Ishikawa (cell line): ENCODE measurements around the gene TPM1.

ENCODE experiments used
- CEBPB ChIP-seq: IDR thresholded peaks from 2 replicates; pipeline ENCODE4 v1.6.1; 2012
- EP300 ChIP-seq: IDR thresholded peaks from 2 replicates; pipeline ENCODE4 v1.6.1; 2012; ENCODE audit warnings: borderline replicate concordance
- FOXM1 ChIP-seq: IDR thresholded peaks from 2 replicates; pipeline ENCODE4 v1.6.1; 2012; ENCODE audit warnings: low read depth, borderline replicate concordance
- RAD21 ChIP-seq: IDR thresholded peaks from 2 replicates; pipeline ENCODE4 v1.6.1; 2012; ENCODE audit warnings: low read depth
- TAF1 ChIP-seq: IDR thresholded peaks from 2 replicates; pipeline ENCODE4 v1.6.1; 2012; ENCODE audit warnings: low read depth, mild to moderate bottlenecking
- TCF12 ChIP-seq: IDR thresholded peaks from 2 replicates; pipeline ENCODE4 v1.6.1; 2012; ENCODE audit warnings: low read depth
- TEAD4 ChIP-seq: IDR thresholded peaks from 2 replicates; pipeline ENCODE4 v1.6.1; 2012
- YY1 ChIP-seq: IDR thresholded peaks from 2 replicates; pipeline ENCODE4 v1.6.1; 2012; ENCODE audit warnings: low read depth
- TF ChIP-seq, protein P1 (sequence below): IDR thresholded peaks from 2 replicates; pipeline ENCODE4 v1.6.1; 2012; ENCODE audit warnings: low read depth, mild to moderate bottlenecking
- TF ChIP-seq, protein P2 (sequence below): IDR thresholded peaks from 2 replicates; pipeline ENCODE4 v1.6.1; 2012
- TF ChIP-seq, protein P3 (sequence below): IDR thresholded peaks from 2 replicates; pipeline ENCODE4 v1.6.1; 2012

DNA sequence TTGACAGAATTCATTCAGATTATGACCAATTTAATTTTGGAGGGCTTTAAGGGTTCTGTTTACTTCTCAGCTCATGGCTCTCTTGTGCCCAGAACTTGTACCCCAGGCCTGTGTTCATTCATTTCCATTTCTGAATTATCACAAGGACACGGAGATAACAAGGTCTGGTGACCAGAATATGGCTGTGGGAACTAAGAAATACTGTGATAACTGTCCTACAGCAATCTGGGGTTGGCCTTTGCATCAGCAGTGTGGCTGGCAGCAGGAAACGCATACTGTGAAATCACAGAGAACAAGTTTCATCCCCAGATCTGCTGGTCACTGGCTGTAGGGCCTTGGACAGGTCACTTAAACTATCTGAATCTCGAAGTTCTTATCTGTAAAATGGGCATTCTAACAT lies 41.8 kb upstream of the TPM1 start:
- TF ChIP-seq CEBPB (no peak), EP300 (no peak), TAF1 (no peak), TCF12 (no peak), RAD21 (no peak), YY1 (no peak), TEAD4 (no peak), FOXM1 (no peak)
- TF ChIP-seq, protein P1, sequence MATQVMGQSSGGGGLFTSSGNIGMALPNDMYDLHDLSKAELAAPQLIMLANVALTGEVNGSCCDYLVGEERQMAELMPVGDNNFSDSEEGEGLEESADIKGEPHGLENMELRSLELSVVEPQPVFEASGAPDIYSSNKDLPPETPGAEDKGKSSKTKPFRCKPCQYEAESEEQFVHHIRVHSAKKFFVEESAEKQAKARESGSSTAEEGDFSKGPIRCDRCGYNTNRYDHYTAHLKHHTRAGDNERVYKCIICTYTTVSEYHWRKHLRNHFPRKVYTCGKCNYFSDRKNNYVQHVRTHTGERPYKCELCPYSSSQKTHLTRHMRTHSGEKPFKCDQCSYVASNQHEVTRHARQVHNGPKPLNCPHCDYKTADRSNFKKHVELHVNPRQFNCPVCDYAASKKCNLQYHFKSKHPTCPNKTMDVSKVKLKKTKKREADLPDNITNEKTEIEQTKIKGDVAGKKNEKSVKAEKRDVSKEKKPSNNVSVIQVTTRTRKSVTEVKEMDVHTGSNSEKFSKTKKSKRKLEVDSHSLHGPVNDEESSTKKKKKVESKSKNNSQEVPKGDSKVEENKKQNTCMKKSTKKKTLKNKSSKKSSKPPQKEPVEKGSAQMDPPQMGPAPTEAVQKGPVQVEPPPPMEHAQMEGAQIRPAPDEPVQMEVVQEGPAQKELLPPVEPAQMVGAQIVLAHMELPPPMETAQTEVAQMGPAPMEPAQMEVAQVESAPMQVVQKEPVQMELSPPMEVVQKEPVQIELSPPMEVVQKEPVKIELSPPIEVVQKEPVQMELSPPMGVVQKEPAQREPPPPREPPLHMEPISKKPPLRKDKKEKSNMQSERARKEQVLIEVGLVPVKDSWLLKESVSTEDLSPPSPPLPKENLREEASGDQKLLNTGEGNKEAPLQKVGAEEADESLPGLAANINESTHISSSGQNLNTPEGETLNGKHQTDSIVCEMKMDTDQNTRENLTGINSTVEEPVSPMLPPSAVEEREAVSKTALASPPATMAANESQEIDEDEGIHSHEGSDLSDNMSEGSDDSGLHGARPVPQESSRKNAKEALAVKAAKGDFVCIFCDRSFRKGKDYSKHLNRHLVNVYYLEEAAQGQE = no peak
- TF ChIP-seq, protein P2, sequence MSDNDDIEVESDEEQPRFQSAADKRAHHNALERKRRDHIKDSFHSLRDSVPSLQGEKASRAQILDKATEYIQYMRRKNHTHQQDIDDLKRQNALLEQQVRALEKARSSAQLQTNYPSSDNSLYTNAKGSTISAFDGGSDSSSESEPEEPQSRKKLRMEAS = no peak
- TF ChIP-seq, protein P3, sequence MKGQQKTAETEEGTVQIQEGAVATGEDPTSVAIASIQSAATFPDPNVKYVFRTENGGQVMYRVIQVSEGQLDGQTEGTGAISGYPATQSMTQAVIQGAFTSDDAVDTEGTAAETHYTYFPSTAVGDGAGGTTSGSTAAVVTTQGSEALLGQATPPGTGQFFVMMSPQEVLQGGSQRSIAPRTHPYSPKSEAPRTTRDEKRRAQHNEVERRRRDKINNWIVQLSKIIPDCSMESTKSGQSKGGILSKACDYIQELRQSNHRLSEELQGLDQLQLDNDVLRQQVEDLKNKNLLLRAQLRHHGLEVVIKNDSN = no peak
